Keratinocyte (primary cell): Measurements from ENCODE around the gene CCL17. TPM values are rescaled to one million over a fixed set of nuclear protein-coding genes. Genes with fewer than 3 reads are reported as not detected.

Experiments
- DNase-seq: peaks from one replicate; pipeline ENCODE4 v3.0.0-alpha.2; 2011; ENCODE audit warnings: low read depth, missing footprints, low spot score
- FAIRE-seq: peaks from 2 replicates; lab custom pipeline; 2011; peaks lifted over from hg19 to GRCh38; lab: Jason Lieb, UNC
- H2AFZ ChIP-seq: 2 replicates; pipeline ENCODE4 v1.6.0; 2012; ENCODE audit warnings: low read length, control low read depth, inconsistent platforms; ENCODE audit not compliant: control insufficient read depth
- H3K27ac ChIP-seq: 2 replicates; pipeline ENCODE4 v1.5.1; 2011; ENCODE audit warnings: low read length; ENCODE audit not compliant: control insufficient read depth, insufficient read depth
- H3K27me3 ChIP-seq: 3 replicates; pipeline ENCODE4 v1.6.0; 2011; ENCODE audit warnings: low read length; ENCODE audit not compliant: control insufficient read depth, insufficient read depth; ENCODE audit errors: extremely low read depth
- H3K36me3 ChIP-seq, 2 experiments: 2 replicates in 1 of 2; 3 replicates in 1 of 2; pipeline ENCODE4 v1.5.1; 2011; ENCODE audit warnings: low read length in 2 of 2, mild to moderate bottlenecking in 1 of 2; ENCODE audit not compliant: control insufficient read depth in 2 of 2, insufficient read depth in 2 of 2; ENCODE audit errors: extremely low read depth in 1 of 2
- H3K4me1 ChIP-seq: 3 replicates; pipeline ENCODE4 v1.5.1; 2011; ENCODE audit warnings: low read length; ENCODE audit not compliant: control insufficient read depth, insufficient read depth; ENCODE audit errors: extremely low read depth
- H3K4me2 ChIP-seq: 3 replicates; pipeline ENCODE4 v1.6.0; 2011; ENCODE audit warnings: low read depth, low read length; ENCODE audit not compliant: control insufficient read depth, insufficient read depth; ENCODE audit errors: extremely low read depth
- H3K4me3 ChIP-seq, 3 experiments: fragments of 200-600 bp in 1 of 3; sonication (generic) in 1 of 3; 2 replicates in 2 of 3; 3 replicates in 1 of 3; pipeline ENCODE4 v1.5.1; 2011 to 2016; ENCODE audit warnings: low read length in 3 of 3, mild to moderate bottlenecking in 3 of 3, control low read depth in 2 of 3, inconsistent platforms in 1 of 3, low read depth in 1 of 3, mixed read lengths in 1 of 3, mixed run types in 1 of 3, moderate library complexity in 1 of 3; ENCODE audit not compliant: control insufficient read depth in 2 of 3, insufficient read depth in 2 of 3; ENCODE audit errors: extremely low read depth in 1 of 3
- H3K79me2 ChIP-seq: 2 replicates; pipeline ENCODE4 v1.6.0; 2012; ENCODE audit warnings: low read length; ENCODE audit not compliant: control insufficient read depth, insufficient read depth
- H3K9ac ChIP-seq: 3 replicates; pipeline ENCODE4 v1.6.0; 2011; ENCODE audit warnings: low read length; ENCODE audit not compliant: control insufficient read depth, insufficient read depth; ENCODE audit errors: extremely low read depth
- H3K9me1 ChIP-seq: 3 replicates; pipeline ENCODE4 v1.6.0; 2011; ENCODE audit warnings: low read length; ENCODE audit not compliant: control insufficient read depth, insufficient read depth; ENCODE audit errors: extremely low read depth
- H3K9me3 ChIP-seq: 2 replicates; pipeline ENCODE4 v1.5.1; 2012; ENCODE audit warnings: low read depth, low read length; ENCODE audit not compliant: control insufficient read depth
- H4K20me1 ChIP-seq: 3 replicates; pipeline ENCODE4 v1.6.0; 2011; ENCODE audit warnings: low read length; ENCODE audit not compliant: control insufficient read depth, insufficient read depth; ENCODE audit errors: extremely low read depth
- EZH2 ChIP-seq: IDR thresholded peaks from one replicate; pipeline ENCODE4 v1.6.1; 2012; ENCODE audit warnings: inconsistent platforms, mild to moderate bottlenecking, low read length, moderate library complexity
- dilution Hi-C: fragments of 300-500 bp; cut with MboI; formaldehyde crosslinking; loops from one replicate; pipeline ENCODE4 v1.7.0; 2020; ENCODE audit warnings: low sequenced_read_pairs; ENCODE audit not compliant: extremely low pct_ligation_motif_present
- polyA plus RNA-seq, 5 experiments: library from polyadenylated mRNA; depleted of rRNA in 3 of 5; stranded (reverse) in 3 of 5; stranded (forward) in 1 of 5; unstranded in 1 of 5; fragments of >200 nt; gene quantifications; 1 replicate in 1 of 5; 2 replicates in 3 of 5; 3 replicates in 1 of 5; pipeline versions ENCODE4 v1.2.1 to v1.2.3, GENCODE V29; 2011 to 2012; ENCODE audit warnings: missing spikeins in 2 of 5, low read depth in 1 of 5, low replicate concordance in 1 of 5
- TF ChIP-seq, protein P1 (sequence below), 3 experiments: IDR thresholded peaks in 1 of 3; conservative IDR thresholded peaks in 1 of 3; optimal IDR thresholded peaks in 1 of 3; 2 replicates in 2 of 3; 3 replicates in 1 of 3; pipeline versions ENCODE3 to v1.5.1; 2011; ENCODE audit warnings: low read length in 3 of 3, mild to moderate bottlenecking in 3 of 3, moderate library complexity in 2 of 3, control low read depth in 1 of 3, inconsistent platforms in 1 of 3; ENCODE audit not compliant: insufficient read depth in 2 of 3; ENCODE audit errors: extremely low read depth in 1 of 3

CCL17 gene
- polyA plus RNA-seq, 1 donor (not counting 4 experiments of a cell fraction or from before 2014, with no cell fraction given): not detected

DNA sequence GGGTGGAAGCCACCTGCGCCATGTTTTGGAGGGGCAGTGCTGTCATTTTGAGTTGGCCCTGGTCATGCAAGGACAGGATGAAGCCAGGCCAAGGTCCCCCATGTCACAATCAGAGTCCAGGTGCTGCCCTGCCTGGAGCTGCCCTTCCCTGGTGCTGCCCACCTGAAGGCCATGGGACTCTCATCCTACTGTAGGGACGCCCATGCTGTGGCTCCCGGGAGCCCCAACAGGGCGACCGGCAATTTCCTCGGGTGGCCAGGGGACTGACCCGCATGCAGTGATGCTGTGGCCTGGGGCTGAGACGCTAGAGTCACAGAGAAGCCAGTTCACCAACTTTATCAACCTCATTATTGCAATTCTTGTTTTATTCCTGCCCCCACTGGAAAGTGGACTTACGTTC lies 8.0 kb downstream of the CCL17 start:
- dilution Hi-C loops: loop anchor here (10.0 kb wide), 1 partner anchor 68 kb away; no protein-coding TSS in a partner anchor
- FAIRE-seq: no peak
- no peak overlapping the region for H3K4me2 ChIP-seq

DNA sequence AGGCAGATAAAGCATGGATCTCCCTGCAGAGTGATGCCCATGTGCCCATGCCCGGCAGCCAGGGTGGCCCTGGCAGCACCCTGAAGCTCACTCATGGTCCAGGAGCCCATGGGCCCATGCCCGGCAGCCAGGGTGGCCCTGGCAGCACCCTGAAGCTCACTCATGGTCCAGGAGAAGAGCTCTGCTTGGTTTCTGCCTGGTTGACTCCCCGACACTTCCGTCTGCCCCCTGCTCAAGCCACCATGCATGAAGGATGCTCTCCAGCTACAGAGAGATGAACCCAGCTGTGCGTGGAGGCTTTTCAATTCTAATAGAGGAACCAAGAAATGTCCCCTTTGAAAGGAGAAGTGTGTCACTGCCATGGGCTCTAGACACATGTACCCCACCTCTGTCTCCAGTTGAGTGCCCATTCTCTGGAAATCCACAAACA lies 8.7 kb downstream of the CCL17 start:
- no peak for TF ChIP-seq EZH2
- TF ChIP-seq, protein P1, sequence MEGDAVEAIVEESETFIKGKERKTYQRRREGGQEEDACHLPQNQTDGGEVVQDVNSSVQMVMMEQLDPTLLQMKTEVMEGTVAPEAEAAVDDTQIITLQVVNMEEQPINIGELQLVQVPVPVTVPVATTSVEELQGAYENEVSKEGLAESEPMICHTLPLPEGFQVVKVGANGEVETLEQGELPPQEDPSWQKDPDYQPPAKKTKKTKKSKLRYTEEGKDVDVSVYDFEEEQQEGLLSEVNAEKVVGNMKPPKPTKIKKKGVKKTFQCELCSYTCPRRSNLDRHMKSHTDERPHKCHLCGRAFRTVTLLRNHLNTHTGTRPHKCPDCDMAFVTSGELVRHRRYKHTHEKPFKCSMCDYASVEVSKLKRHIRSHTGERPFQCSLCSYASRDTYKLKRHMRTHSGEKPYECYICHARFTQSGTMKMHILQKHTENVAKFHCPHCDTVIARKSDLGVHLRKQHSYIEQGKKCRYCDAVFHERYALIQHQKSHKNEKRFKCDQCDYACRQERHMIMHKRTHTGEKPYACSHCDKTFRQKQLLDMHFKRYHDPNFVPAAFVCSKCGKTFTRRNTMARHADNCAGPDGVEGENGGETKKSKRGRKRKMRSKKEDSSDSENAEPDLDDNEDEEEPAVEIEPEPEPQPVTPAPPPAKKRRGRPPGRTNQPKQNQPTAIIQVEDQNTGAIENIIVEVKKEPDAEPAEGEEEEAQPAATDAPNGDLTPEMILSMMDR (optimal IDR thresholded peaks at IDR 0.05 in 1 of 3, IDR thresholded peaks at IDR 0.05 in 1 of 3, conservative IDR thresholded peaks at IDR 0.05 in 1 of 3; ENCODE audit: extremely low read depth in 1 of 3, insufficient read depth in 2 of 3, low read length in 3 of 3): no peak
- peaks cover 14% of the 10 kb centered on the region for H3K27me3 ChIP-seq
- H3K9me3 ChIP-seq: no peaks in the 10 kb centered on the region
- dilution Hi-C loops: loop anchor here (10.0 kb wide), 1 partner anchor 69 kb away; no protein-coding TSS in a partner anchor
- no peaks in the 10 kb centered on the region for H3K79me2 ChIP-seq
- no peak overlapping the region for H3K27ac ChIP-seq
- H3K9ac ChIP-seq: no peak overlapping the region
- DNase-seq (no peak), FAIRE-seq (no peak)
- H3K4me1 ChIP-seq: peaks cover 23% of the 10 kb centered on the region
- no peak overlapping the region for H3K4me3 ChIP-seq
- no peaks in the 10 kb centered on the region for H3K9me1 ChIP-seq
- no peak overlapping the region for H2AFZ ChIP-seq
- H3K4me2 ChIP-seq: no peak overlapping the region
- H3K36me3 ChIP-seq: no peaks in the 10 kb centered on the region
- H4K20me1 ChIP-seq: no peaks in the 10 kb centered on the region

More for the DNA sequence above, 8.0 kb downstream of the CCL17 start:
- no peak overlapping the region for H3K9ac ChIP-seq
- peaks cover 14% of the 10 kb centered on the region for H3K27me3 ChIP-seq
- no peaks in the 10 kb centered on the region for H4K20me1 ChIP-seq
- peaks cover 16% of the 10 kb centered on the region for H3K4me1 ChIP-seq
- H3K9me3 ChIP-seq: peaks cover under 1% of the 10 kb centered on the region
- DNase-seq: no peak
- H3K36me3 ChIP-seq: no peaks in the 10 kb centered on the region
- H2AFZ ChIP-seq: no peak overlapping the region
- H3K79me2 ChIP-seq: no peaks in the 10 kb centered on the region
- H3K27ac ChIP-seq: no peak overlapping the region
- no peak overlapping the region for H3K4me3 ChIP-seq
- TF ChIP-seq EZH2: no peak
- TF ChIP-seq, protein P1 (optimal IDR thresholded peaks at IDR 0.05 in 1 of 3, IDR thresholded peaks at IDR 0.05 in 1 of 3, conservative IDR thresholded peaks at IDR 0.05 in 1 of 3; ENCODE audit: extremely low read depth in 1 of 3, insufficient read depth in 2 of 3, low read length in 3 of 3): no peak
- H3K9me1 ChIP-seq: no peaks in the 10 kb centered on the region
